ENCODE measurements around the gene C15orf40.

DNA sequence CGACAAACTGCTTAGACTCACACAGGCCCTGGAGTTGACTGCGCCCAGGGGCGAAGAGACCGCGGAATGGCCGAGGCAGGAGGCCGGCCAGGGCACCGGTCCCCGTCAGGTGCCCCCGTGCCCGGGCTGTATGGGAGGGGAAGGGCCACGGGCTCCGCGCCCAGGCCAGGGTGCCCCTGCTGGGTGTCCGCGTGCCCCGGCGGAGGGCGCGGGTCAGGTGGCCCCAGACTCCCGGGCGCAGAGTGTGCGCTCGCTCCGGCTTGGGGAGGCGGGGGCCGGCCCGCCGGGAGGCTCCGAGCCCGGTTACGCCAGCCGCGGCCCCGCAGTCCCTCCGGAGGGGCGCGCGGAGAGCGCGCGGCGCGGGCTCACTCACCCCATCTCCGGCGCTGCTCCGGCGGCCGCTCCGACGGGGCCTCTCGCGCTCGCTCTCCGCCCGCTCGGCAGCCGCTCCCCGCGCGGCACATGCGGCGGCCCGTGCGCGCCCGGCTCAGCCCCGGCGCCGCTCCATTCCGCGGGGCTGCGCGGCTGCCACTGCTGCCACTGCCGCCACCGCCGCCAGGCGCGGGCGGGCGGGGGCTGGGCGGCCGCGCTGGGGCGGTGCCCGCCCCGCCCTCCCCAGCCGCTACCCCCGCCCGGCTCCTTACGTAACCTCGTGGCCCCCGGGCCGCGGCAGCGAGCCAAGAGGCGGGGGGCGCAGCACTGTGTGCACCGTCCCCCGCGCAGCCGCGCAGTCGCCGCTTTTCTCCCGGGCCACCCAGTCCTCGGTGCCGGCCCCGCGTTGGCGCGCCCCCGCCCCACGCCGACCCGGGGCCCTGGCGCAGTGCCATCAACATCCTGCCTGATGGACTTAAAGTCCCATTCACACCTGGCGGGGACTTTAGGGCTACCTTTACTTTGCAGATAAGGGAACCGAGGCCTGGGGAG, 59.0 kb downstream of the C15orf40 start, which contains the start of gene HOMER2:
- TF ChIP-seq, protein P1, sequence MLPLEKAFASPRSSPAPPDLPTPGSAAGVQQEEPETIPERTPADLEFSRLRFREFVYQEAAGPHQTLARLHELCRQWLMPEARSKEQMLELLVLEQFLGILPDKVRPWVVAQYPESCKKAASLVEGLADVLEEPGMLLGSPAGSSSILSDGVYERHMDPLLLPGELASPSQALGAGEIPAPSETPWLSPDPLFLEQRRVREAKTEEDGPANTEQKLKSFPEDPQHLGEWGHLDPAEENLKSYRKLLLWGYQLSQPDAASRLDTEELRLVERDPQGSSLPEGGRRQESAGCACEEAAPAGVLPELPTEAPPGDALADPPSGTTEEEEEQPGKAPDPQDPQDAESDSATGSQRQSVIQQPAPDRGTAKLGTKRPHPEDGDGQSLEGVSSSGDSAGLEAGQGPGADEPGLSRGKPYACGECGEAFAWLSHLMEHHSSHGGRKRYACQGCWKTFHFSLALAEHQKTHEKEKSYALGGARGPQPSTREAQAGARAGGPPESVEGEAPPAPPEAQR (tag by site-specific recombination; IDR thresholded peaks at IDR 0.05), result no peak
- TF ChIP-seq ZNF37A (tag by site-specific recombination; IDR thresholded peaks at IDR 0.05), result no peak
- TF ChIP-seq, protein P2, sequence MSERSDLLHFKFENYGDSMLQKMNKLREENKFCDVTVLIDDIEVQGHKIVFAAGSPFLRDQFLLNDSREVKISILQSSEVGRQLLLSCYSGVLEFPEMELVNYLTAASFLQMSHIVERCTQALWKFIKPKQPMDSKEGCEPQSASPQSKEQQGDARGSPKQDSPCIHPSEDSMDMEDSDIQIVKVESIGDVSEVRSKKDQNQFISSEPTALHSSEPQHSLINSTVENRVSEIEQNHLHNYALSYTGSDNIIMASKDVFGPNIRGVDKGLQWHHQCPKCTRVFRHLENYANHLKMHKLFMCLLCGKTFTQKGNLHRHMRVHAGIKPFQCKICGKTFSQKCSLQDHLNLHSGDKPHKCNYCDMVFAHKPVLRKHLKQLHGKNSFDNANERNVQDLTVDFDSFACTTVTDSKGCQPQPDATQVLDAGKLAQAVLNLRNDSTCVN (tag by site-specific recombination; optimal IDR thresholded peaks at IDR 0.05), result peak; percentile 66
- TF ChIP-seq, protein P3, sequence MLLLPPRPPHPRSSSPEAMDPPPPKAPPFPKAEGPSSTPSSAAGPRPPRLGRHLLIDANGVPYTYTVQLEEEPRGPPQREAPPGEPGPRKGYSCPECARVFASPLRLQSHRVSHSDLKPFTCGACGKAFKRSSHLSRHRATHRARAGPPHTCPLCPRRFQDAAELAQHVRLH (tag by site-specific recombination; IDR thresholded peaks at IDR 0.05), result no peak
- no peak for TF ChIP-seq ZNF530 (tag by site-specific recombination; IDR thresholded peaks at IDR 0.05; ENCODE audit: low read depth)
- TF ChIP-seq, protein P4, sequence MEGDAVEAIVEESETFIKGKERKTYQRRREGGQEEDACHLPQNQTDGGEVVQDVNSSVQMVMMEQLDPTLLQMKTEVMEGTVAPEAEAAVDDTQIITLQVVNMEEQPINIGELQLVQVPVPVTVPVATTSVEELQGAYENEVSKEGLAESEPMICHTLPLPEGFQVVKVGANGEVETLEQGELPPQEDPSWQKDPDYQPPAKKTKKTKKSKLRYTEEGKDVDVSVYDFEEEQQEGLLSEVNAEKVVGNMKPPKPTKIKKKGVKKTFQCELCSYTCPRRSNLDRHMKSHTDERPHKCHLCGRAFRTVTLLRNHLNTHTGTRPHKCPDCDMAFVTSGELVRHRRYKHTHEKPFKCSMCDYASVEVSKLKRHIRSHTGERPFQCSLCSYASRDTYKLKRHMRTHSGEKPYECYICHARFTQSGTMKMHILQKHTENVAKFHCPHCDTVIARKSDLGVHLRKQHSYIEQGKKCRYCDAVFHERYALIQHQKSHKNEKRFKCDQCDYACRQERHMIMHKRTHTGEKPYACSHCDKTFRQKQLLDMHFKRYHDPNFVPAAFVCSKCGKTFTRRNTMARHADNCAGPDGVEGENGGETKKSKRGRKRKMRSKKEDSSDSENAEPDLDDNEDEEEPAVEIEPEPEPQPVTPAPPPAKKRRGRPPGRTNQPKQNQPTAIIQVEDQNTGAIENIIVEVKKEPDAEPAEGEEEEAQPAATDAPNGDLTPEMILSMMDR (tag by site-specific recombination; IDR thresholded peaks at IDR 0.05), result no peak
- TF ChIP-seq ZNF629 (tag by site-specific recombination; IDR thresholded peaks at IDR 0.05), result no peak
- no peak for TF ChIP-seq HOXA7 (CRISPR knock-in tag; IDR thresholded peaks at IDR 0.05; ENCODE audit: borderline replicate concordance)
